Measurements from ENCODE around the gene CALN1. TPM values are rescaled to one million over a fixed set of nuclear protein-coding genes. Genes with fewer than 3 reads are reported as not detected.

CALN1 gene
- total RNA-seq, 4 donors from 2014 or later: 0.04 TPM; not detected in 3

- WGBS, 2 donors (ENCODE audit: low coverage in 1 of 2): 75 to 100% methylated on average over 1 to 3 of the region's 3 CpGs
- Histone ChIP-seq H3K4me3 (no peak overlapping the region), H3K27me3 (no peaks in the 10 kb centered on the region), H3K27ac (no peak overlapping the region), H3K9me3 (peaks cover 0 to 16% (median 0%) of the 10 kb centered on the region in 3 donors), H3K36me3 (no peaks in the 10 kb centered on the region), H3K4me1 (no peaks in the 10 kb centered on the region)
- no peak for ATAC-seq
- TF ChIP-seq POLR2A (IDR thresholded peaks at IDR 0.05): no peak
These were observed 395.6 kb downstream of the CALN1 start for GRCh38 chr7:72016574-72016973.

- peaks cover 0 to 13% (median 0%) of the 10 kb centered on the region in 3 donors for H3K9me3 ChIP-seq
- TF ChIP-seq, protein P1, sequence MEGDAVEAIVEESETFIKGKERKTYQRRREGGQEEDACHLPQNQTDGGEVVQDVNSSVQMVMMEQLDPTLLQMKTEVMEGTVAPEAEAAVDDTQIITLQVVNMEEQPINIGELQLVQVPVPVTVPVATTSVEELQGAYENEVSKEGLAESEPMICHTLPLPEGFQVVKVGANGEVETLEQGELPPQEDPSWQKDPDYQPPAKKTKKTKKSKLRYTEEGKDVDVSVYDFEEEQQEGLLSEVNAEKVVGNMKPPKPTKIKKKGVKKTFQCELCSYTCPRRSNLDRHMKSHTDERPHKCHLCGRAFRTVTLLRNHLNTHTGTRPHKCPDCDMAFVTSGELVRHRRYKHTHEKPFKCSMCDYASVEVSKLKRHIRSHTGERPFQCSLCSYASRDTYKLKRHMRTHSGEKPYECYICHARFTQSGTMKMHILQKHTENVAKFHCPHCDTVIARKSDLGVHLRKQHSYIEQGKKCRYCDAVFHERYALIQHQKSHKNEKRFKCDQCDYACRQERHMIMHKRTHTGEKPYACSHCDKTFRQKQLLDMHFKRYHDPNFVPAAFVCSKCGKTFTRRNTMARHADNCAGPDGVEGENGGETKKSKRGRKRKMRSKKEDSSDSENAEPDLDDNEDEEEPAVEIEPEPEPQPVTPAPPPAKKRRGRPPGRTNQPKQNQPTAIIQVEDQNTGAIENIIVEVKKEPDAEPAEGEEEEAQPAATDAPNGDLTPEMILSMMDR (IDR thresholded peaks at IDR 0.05): no peak
- TF ChIP-seq POLR2A (IDR thresholded peaks at IDR 0.05) (no peak), POLR2AphosphoS5 (IDR thresholded peaks at IDR 0.05) (no peak), EP300 (IDR thresholded peaks at IDR 0.05) (no peak)
- H3K27ac ChIP-seq: no peak overlapping the region
- no peaks in the 10 kb centered on the region for H3K27me3 ChIP-seq
- no peaks in the 10 kb centered on the region for H3K4me1 ChIP-seq
- ATAC-seq: no peak
- 82 to 86% methylated on average over 3 of the region's 4 CpGs for WGBS, 2 donors (ENCODE audit: low coverage in 1 of 2)
- H3K36me3 ChIP-seq: no peaks in the 10 kb centered on the region
- no peak overlapping the region for H3K4me3 ChIP-seq
These were observed 397.0 kb downstream of the CALN1 start for GRCh38 chr7:72015136-72015535.

DNA sequence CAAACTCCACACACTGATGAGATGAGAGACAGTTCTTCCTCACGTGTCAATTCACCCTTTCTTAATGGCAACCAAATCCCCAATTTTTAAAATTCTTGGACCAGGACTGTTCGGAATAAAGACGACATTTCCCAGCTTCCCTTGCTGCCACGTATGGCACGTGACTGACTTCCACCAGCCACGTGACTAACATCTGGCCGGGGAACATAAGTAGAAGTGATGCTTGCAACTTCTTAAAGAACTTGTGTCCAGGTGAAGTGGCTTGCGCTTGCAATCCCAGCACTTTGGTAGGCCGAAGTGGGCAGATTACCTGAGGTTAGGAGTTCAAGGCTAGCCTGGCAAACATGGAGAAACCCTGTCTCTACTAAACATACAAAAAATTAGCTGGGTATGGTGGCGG, 405.1 kb downstream of the CALN1 start:
- WGBS, 2 donors (ENCODE audit: low coverage in 1 of 2): 83 to 84% methylated on average over 4 to 9 of the region's 10 CpGs
- no peak overlapping the region for H3K27ac ChIP-seq
- ATAC-seq: no peak
- H3K27me3 ChIP-seq: no peaks in the 10 kb centered on the region
- no peaks in the 10 kb centered on the region for H3K4me1 ChIP-seq
- TF ChIP-seq, protein P1 (IDR thresholded peaks at IDR 0.05): no peak
- TF ChIP-seq EP300 (IDR thresholded peaks at IDR 0.05) (no peak), POLR2A (IDR thresholded peaks at IDR 0.05) (no peak), POLR2AphosphoS5 (IDR thresholded peaks at IDR 0.05) (no peak)
- no peaks in the 10 kb centered on the region for H3K9me3 ChIP-seq
- no peaks in the 10 kb centered on the region for H3K36me3 ChIP-seq
- H3K4me3 ChIP-seq: no peak overlapping the region

- 83 to 85% methylated on average over 6 of the region's 6 CpGs for WGBS, 2 donors (ENCODE audit: low coverage in 1 of 2)
- TF ChIP-seq POLR2AphosphoS5 (IDR thresholded peaks at IDR 0.05) (no peak), EP300 (IDR thresholded peaks at IDR 0.05) (no peak), POLR2A (IDR thresholded peaks at IDR 0.05) (no peak)
- TF ChIP-seq, protein P1 (IDR thresholded peaks at IDR 0.05): no peak
- Histone ChIP-seq H3K4me3 (no peak overlapping the region), H3K9me3 (no peaks in the 10 kb centered on the region), H3K36me3 (no peaks in the 10 kb centered on the region), H3K4me1 (no peaks in the 10 kb centered on the region), H3K27me3 (no peaks in the 10 kb centered on the region), H3K27ac (no peak overlapping the region)
- no peak for ATAC-seq
These were observed 408.9 kb downstream of the CALN1 start for GRCh38 chr7:72003236-72003635.

GRCh38 chr7:71996141-71996540, 416.0 kb downstream of the CALN1 start:
- no peaks in the 10 kb centered on the region for H3K27me3 ChIP-seq
- H3K4me1 ChIP-seq: no peaks in the 10 kb centered on the region
- H3K9me3 ChIP-seq: no peaks in the 10 kb centered on the region
- H3K27ac ChIP-seq: no peak overlapping the region
- H3K36me3 ChIP-seq: no peaks in the 10 kb centered on the region
- H3K4me3 ChIP-seq: no peak overlapping the region
- ATAC-seq: no peak
- no peak for TF ChIP-seq POLR2AphosphoS5 (IDR thresholded peaks at IDR 0.05)
- 67 to 100% methylated on average over 1 to 2 of the region's 2 CpGs for WGBS, 2 donors (ENCODE audit: low coverage in 1 of 2)

- no peak overlapping the region for H3K27ac ChIP-seq
- no peaks in the 10 kb centered on the region for H3K9me3 ChIP-seq
- H3K36me3 ChIP-seq: no peaks in the 10 kb centered on the region
- H3K4me3 ChIP-seq: no peak overlapping the region
- no peak for ATAC-seq
- no peaks in the 10 kb centered on the region for H3K27me3 ChIP-seq
- H3K4me1 ChIP-seq: no peaks in the 10 kb centered on the region
- 68 to 85% methylated on average over 6 of the region's 7 CpGs for WGBS, 2 donors (ENCODE audit: low coverage in 1 of 2)
- TF ChIP-seq POLR2A (IDR thresholded peaks at IDR 0.05): no peak
- TF ChIP-seq, protein P1 (IDR thresholded peaks at IDR 0.05): no peak
- TF ChIP-seq POLR2AphosphoS5 (IDR thresholded peaks at IDR 0.05): no peak
- no peak for TF ChIP-seq EP300 (IDR thresholded peaks at IDR 0.05)
These were observed 417.0 kb downstream of the CALN1 start for GRCh38 chr7:71995111-71995510.

All from gastroesophageal sphincter (tissue), 4 donors.